Aorta (tissue), 5 donors: ENCODE data around the gene KCTD15. TPM values are rescaled to one million over a fixed set of nuclear protein-coding genes. Genes with fewer than 3 reads are reported as not detected.

Source experiments
- ATAC-seq: fragments of 200-7000 bp; cut with Tn5 transposase; one replicate; pipeline ENCODE4 v1.9.1; 2022; ENCODE audit warnings: moderate library complexity; ENCODE audit not compliant: low FRiP score
- DNase-seq, 2 donors: peaks; one replicate each; pipeline ENCODE4 v3.0.0-alpha.2; 2020
- H3K27ac ChIP-seq, 2 donors: one replicate each; pipeline ENCODE4 v1.5.1; 2013; ENCODE audit warnings: low read length in 2 of 2, mild to moderate bottlenecking in 2 of 2, moderate library complexity in 2 of 2, control low read depth in 1 of 2, inconsistent platforms in 1 of 2, low read depth in 1 of 2
- H3K27me3 ChIP-seq, 2 donors: one replicate each; pipeline ENCODE4 v1.6.1; 2013; ENCODE audit warnings: control low read depth in 1 of 2, low read length in 1 of 2, mild to moderate bottlenecking in 1 of 2, moderate library complexity in 1 of 2; ENCODE audit not compliant: insufficient read depth in 2 of 2, control insufficient read depth in 1 of 2
- H3K36me3 ChIP-seq, 2 donors: one replicate each; pipeline ENCODE4 v1.6.1; 2013; ENCODE audit warnings: control low read depth in 1 of 2, low read length in 1 of 2, mild to moderate bottlenecking in 1 of 2; ENCODE audit not compliant: insufficient read depth in 2 of 2, control insufficient read depth in 1 of 2
- H3K4me1 ChIP-seq, 2 donors: one replicate each; pipeline ENCODE4 v1.6.1; 2013; ENCODE audit warnings: low read length in 2 of 2, control low read depth in 1 of 2, mild to moderate bottlenecking in 1 of 2, moderate library complexity in 1 of 2; ENCODE audit not compliant: insufficient read depth in 2 of 2, control insufficient read depth in 1 of 2
- H3K4me3 ChIP-seq, 2 donors: one replicate each; pipeline ENCODE4 v1.5.1; 2013; ENCODE audit warnings: low read length in 2 of 2, control low read depth in 1 of 2, mild to moderate bottlenecking in 1 of 2
- H3K9me3 ChIP-seq: one replicate; pipeline ENCODE4 v1.6.1; 2013; ENCODE audit warnings: mild to moderate bottlenecking, low read length; ENCODE audit not compliant: control insufficient read depth
- WGBS, 2 donors: extraction: QIAGEN DNeasy Blood & Tissue Kit; methylation state at CpG; one replicate each; pipeline ENCODE4 v1.1.7; 2013; 5-methylcytosine and 5-hydroxymethylcytosine counted together
- intact Hi-C, 2 donors: fragments of 100-400 bp; cut with DNase I; formaldehyde crosslinking; loops; one replicate each; pipeline versions ENCODE4 v1.14.2 to v1.15.0; 2022
- polyA plus RNA-seq, 2 donors: library from polyadenylated mRNA; stranded (reverse); fragments of 200-250 nt; gene quantifications; one replicate each; pipeline ENCODE4 v1.2.3, GENCODE V29; 2013
- total RNA-seq, 2 donors: library from RNA; stranded (reverse); fragmentation: NEBNext Ultra II Directional; extraction: Animal tissue kit (Norgen Biotek cat#: 25700); gene quantifications; one replicate each; pipeline ENCODE4 v1.2.1, GENCODE V29; 2021
- donor health status: healthy with polysubstance abuse.
- donor health status: Bipolar disorder and iron deficiency.
- donor health status: DM: no; HTN: no; CAD: no.
- donor health status: DM: no; HTN: no; CAD: no.
- donor health status: DM: yes; HTN: yes; CAD: no.

KCTD15 gene
- total and polyA plus RNA-seq, 4 donors = 12.0 to 63.3 (median 42.5) TPM

DNA sequence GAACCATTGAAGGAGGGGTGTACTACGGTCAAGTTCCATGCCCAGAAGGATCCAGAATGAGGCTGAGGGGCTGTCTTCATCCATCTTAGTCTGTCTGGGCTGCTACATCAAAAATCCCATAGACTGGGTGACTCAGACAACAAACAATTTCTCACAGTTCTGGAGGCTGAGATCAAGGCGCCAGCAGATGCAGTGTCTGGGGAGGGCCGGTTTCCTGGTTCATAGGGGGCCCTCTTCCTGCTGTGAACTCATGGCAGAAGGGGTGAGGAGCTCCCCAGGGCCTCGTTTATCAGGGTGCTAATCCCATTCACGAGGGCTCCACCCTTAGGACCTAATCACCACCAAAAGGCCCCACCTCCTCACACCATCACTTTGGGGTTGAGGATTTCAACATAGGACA lies 14.7 kb upstream of the KCTD15 start:
- Histone ChIP-seq H3K36me3 (no peaks in the 10 kb centered on the region), H3K9me3 (no peaks in the 10 kb centered on the region), H3K27ac (no peak overlapping the region), H3K27me3 (no peaks in the 10 kb centered on the region), H3K4me3 (no peak overlapping the region), H3K4me1 (no peaks in the 10 kb centered on the region)
- WGBS, 2 donors = 16 to 46% methylated on average over 5 of the region's 5 CpGs
- no peak for ATAC-seq
- intact Hi-C loops = loop anchor here in 1 of 2 donors (5.0 kb wide), 1 partner anchor 365 kb away; no protein-coding TSS in a partner anchor
- no peak for DNase-seq

- DNase-seq (no peak), ATAC-seq (no peak)
- Histone ChIP-seq H3K27me3 (no peaks in the 10 kb centered on the region), H3K4me1 (no peaks in the 10 kb centered on the region), H3K4me3 (no peak overlapping the region), H3K9me3 (no peaks in the 10 kb centered on the region), H3K27ac (no peak overlapping the region), H3K36me3 (no peaks in the 10 kb centered on the region)
- intact Hi-C loops = loop anchor here in 1 of 2 donors (5.0 kb wide), 1 partner anchor 363 kb away; no protein-coding TSS in a partner anchor
- WGBS, 2 donors = 92 to 98% methylated on average over 5 of the region's 5 CpGs
Observed at GRCh38 chr19:33784432-33784831, 12.2 kb upstream of the KCTD15 start.

DNA sequence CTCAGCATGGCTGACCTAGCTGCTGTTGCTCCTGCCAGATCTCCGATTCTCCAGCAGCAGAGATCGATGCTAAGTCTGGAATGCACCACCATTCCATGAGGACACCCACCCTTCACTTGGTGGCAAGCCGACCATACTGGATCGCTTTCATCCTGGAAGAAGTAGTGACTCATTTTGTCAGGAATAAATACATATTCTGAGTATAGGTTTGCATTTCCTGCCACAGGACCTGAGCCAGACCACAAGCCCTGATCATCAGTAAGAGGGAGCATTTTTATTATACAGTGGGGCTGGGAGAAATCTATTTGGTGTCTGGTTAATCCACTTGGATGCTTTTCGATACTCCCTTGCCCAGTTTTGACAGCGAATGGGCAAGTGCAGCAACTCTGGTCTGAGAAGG lies 10.9 kb upstream of the KCTD15 start:
- DNase-seq = no peak

DNA sequence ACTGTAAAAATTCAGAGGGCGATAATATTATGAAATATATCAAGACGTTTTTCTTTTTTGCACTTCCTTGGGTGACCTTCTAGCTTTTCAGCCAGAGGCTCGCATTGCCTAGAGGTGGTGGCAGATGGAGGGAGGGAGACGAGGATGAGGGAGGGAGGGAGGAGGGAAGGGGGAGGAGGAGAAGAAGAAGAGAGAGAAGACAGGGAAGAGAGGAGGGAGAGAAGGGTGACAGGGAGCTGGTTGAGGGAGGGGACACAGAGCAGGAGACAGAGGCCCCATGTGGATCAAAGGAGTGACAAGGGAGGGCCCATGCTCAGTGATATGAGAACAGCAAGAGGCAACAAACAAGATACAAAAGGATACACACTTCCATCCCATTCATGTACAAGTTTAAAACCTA lies 8.0 kb upstream of the KCTD15 start:
- Histone ChIP-seq H3K4me3 (no peak overlapping the region), H3K27ac (no peak overlapping the region), H3K4me1 (no peaks in the 10 kb centered on the region), H3K9me3 (no peaks in the 10 kb centered on the region), H3K36me3 (no peaks in the 10 kb centered on the region), H3K27me3 (no peaks in the 10 kb centered on the region)
- 53 to 58% methylated on average over 4 of the region's 4 CpGs for WGBS, 2 donors
- no peak for DNase-seq
- intact Hi-C loops = no loop called here
- no peak for ATAC-seq

More for the DNA sequence above, 10.9 kb upstream of the KCTD15 start:
- intact Hi-C loops = no loop called here
- no peaks in the 10 kb centered on the region for H3K27me3 ChIP-seq
- ATAC-seq = no peak
- H3K4me3 ChIP-seq = no peak overlapping the region
- no peak overlapping the region for H3K27ac ChIP-seq
- H3K4me1 ChIP-seq = no peaks in the 10 kb centered on the region
- WGBS, 2 donors = 78 to 81% methylated on average over 6 of the region's 6 CpGs
- no peaks in the 10 kb centered on the region for H3K9me3 ChIP-seq
- H3K36me3 ChIP-seq = no peaks in the 10 kb centered on the region

DNA sequence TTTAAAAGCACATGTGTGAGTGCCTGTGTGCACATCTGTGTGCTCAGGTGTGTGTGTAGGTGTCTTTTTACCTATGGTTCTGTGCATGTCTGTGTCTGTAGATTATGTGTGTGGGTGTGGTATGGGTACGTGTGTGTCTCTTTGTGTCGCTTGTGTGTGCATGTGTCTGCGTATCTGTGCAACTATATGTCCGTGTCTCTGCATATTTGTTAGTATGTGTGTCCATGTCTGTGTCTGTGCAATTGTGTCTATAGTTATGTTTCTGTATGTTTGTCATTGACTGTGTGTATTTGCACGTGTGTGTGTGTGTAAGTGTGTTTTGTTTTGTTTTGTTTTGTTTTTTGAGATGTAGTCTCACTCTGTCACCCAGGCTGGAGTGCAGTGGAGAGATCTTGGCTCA lies 7.3 kb upstream of the KCTD15 start:
- Histone ChIP-seq H3K27me3 (no peaks in the 10 kb centered on the region), H3K36me3 (no peaks in the 10 kb centered on the region), H3K4me3 (no peak overlapping the region), H3K4me1 (no peaks in the 10 kb centered on the region), H3K27ac (no peak overlapping the region), H3K9me3 (no peaks in the 10 kb centered on the region)
- WGBS, 2 donors = 87 to 89% methylated on average over 5 of the region's 5 CpGs
- ATAC-seq (no peak), DNase-seq (no peak)
- intact Hi-C loops = no loop called here

DNA sequence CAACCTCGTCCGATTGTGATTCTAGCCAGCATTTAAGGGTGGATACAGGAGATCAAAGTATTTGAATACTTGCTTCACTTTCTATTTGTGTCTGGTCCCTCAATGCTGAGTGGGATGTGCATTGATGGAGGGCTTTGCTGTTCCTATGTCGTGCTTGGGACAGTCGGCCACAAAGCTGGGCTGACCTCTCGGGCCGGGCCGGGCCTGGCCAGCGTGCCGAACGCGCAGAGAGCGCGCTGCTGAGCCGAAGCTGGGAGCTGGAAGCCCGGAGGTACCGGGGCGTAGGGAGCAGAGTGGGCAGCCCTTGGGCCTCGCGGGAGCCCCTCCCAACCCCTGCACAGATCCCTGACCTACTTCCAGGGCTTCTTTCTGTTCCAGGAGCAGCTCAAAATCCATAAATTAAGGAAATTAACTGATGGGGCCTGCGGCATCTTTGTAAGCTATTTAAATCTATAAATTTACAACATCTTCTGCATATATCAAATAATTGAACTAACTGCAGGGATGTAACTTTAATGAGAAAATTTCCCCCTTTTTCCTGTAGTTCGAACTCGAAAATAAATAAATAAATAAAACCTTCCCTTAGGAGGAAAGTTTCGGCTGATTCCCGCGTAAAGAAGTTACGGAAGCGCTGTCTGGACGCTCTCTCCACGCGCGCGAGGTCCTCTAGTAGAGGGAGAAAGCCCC lies 1.8 kb upstream of the KCTD15 start:
- Histone ChIP-seq H3K36me3 (no peaks in the 10 kb centered on the region), H3K27me3 (no peaks in the 10 kb centered on the region), H3K4me3 (peak overlapping the region; percentile 59 to 80), H3K27ac (peak overlapping the region in 1 of 2 donors; percentile 28), H3K4me1 (no peaks in the 10 kb centered on the region), H3K9me3 (no peaks in the 10 kb centered on the region)
- ATAC-seq (no peak), DNase-seq (peak in 1 of 2 donors; percentile 83)
- 8 to 12% methylated on average over 32 of the region's 32 CpGs for WGBS, 2 donors
- intact Hi-C loops = loop anchor here in 1 of 2 donors (5.0 kb wide), 2 partner anchors 72 to 112 kb away; no protein-coding TSS in a partner anchor

DNA sequence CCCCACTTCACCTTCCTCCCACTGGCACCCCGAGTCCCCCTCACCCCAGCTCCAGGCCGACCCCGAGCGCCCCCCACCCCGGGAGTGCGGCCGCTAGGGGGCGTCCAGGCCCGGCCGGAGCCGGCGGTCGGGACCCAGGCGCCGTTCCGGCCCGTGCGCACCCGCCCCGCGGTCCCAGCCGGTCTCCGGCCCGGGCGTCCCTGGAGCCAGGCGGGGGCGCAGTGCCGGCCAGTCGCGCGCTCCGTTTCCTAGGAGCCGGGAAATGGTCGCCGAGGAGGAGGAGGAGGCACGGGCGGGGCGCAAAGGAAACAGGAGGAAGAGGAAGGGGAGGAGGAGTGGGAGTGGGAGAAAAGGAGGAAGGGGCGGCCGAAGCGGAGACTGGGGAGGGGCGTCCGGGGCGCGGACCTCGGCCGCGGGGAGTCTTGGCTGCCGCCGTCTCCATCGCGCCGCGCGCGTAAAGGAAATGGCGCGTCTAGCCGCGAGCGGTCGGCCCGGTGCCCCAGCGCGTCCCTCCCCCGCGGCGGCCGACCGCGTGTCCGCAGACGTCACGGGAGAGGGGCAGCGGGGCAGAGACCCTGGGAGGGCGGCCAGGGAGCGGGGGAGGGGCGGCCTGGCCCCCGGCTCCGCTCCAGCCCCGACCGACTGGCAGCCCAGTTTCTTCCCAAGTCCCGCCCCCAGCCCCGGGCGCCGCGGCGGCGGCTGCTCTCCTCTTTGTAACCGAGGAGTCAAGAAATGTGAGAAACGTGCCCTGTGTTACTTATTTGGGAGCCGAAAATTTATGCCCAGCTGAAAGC lies 1.1 kb upstream of the KCTD15 start:
- H3K27me3 ChIP-seq = no peaks in the 10 kb centered on the region
- H3K9me3 ChIP-seq = no peaks in the 10 kb centered on the region
- peak; percentile 86 to 93 for DNase-seq
- 1% methylated on average over 55 to 92 of the region's 92 CpGs for WGBS, 2 donors
- ATAC-seq = peak; percentile 91
- peak overlapping the region; percentile 63 to 80 for H3K27ac ChIP-seq
- no peaks in the 10 kb centered on the region for H3K4me1 ChIP-seq
- peak overlapping the region; percentile 59 to 80 for H3K4me3 ChIP-seq
- intact Hi-C loops = loop anchor here in 1 of 2 donors (5.0 kb wide), 2 partner anchors 72 to 112 kb away; no protein-coding TSS in a partner anchor
- H3K36me3 ChIP-seq = no peaks in the 10 kb centered on the region

GRCh38 chr19:33797802-33798671 lies 1.4 kb downstream of the KCTD15 start:
- ATAC-seq = peak; percentile 54
- intact Hi-C loops = loop anchor here in 1 of 2 donors (5.0 kb wide), 2 partner anchors 69 to 109 kb away; no protein-coding TSS in a partner anchor
- H3K27me3 ChIP-seq = no peaks in the 10 kb centered on the region
- no peak overlapping the region for H3K27ac ChIP-seq
- H3K9me3 ChIP-seq = no peaks in the 10 kb centered on the region
- H3K4me3 ChIP-seq = peak overlapping the region; percentile 59 to 80
- H3K36me3 ChIP-seq = no peaks in the 10 kb centered on the region
- WGBS, 2 donors = 1 to 2% methylated on average over 55 to 61 of the region's 61 CpGs
- no peaks in the 10 kb centered on the region for H3K4me1 ChIP-seq
- DNase-seq = peak; percentile 63 to 89
